ENCODE measurements around the gene PLEKHG3. TPM values are rescaled to one million over a fixed set of nuclear protein-coding genes. Genes with fewer than 3 reads are reported as not detected.

The PLEKHG3 gene
- total and polyA plus RNA-seq, 10 of the 15 experiments (the other 5 are each of a cell fraction or from before 2014, with no cell fraction given): 0.03 to 0.73 (median 0.07) TPM; not detected in 5

DNA sequence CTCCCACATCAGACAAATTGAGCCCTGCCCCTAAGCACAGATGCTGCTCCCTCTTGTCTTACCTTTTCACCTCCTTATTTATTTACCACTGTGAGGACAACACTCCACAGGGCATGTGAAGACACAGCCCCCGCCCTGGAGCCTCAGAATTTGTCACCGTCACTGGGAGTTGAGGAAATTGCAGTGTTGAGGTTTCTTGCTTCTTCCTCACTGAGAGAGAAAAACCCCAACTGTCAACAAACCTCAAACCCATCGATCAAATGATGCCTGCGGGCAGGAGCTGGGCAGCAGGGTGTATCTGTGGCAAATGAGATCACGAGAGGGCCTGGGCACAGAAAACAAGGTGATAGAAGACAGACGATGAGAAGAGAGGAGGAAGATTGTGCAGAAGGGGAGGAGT, 30.5 kb upstream of the PLEKHG3 start (continued):
- TF ChIP-seq MEF2B (IDR thresholded peaks at IDR 0.05; ENCODE audit: partially characterized antibody, poor library complexity, severe bottlenecking) (peak; percentile 26), HDAC2 (IDR thresholded peaks at IDR 0.05) (no peak), NR2F1 (conservative IDR thresholded peaks at IDR 0.05) (no peak), ZNF384 (IDR thresholded peaks at IDR 0.05; ENCODE audit: borderline replicate concordance, low read depth, low read length) (no peak), SRF (IDR thresholded peaks at IDR 0.05; ENCODE audit: low read depth in 2 of 2, low read length in 2 of 2) (no peak), CREM (IDR thresholded peaks at IDR 0.05; ENCODE audit: low read depth) (no peak), PAX8 (IDR thresholded peaks at IDR 0.05) (no peak), POLR2AphosphoS5 (IDR thresholded peaks at IDR 0.05; ENCODE audit: low read length) (no peak), IKZF1 (conservative IDR thresholded peaks at IDR 0.05) (peak; percentile 68), RFX5 (IDR thresholded peaks at IDR 0.05; ENCODE audit: low read depth, low read length) (0 out of 2 replicates have a peak, but pooled peaks have one; percentile 9), JUND (IDR thresholded peaks at IDR 0.05; ENCODE audit: low read depth, low read length) (no peak), ZBED1 (IDR thresholded peaks at IDR 0.05; ENCODE audit: borderline replicate concordance) (no peak)
- TF ChIP-seq, protein P1, sequence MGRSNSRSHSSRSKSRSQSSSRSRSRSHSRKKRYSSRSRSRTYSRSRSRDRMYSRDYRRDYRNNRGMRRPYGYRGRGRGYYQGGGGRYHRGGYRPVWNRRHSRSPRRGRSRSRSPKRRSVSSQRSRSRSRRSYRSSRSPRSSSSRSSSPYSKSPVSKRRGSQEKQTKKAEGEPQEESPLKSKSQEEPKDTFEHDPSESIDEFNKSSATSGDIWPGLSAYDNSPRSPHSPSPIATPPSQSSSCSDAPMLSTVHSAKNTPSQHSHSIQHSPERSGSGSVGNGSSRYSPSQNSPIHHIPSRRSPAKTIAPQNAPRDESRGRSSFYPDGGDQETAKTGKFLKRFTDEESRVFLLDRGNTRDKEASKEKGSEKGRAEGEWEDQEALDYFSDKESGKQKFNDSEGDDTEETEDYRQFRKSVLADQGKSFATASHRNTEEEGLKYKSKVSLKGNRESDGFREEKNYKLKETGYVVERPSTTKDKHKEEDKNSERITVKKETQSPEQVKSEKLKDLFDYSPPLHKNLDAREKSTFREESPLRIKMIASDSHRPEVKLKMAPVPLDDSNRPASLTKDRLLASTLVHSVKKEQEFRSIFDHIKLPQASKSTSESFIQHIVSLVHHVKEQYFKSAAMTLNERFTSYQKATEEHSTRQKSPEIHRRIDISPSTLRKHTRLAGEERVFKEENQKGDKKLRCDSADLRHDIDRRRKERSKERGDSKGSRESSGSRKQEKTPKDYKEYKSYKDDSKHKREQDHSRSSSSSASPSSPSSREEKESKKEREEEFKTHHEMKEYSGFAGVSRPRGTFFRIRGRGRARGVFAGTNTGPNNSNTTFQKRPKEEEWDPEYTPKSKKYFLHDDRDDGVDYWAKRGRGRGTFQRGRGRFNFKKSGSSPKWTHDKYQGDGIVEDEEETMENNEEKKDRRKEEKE (IDR thresholded peaks at IDR 0.05): no peak
- TF ChIP-seq, protein P2, sequence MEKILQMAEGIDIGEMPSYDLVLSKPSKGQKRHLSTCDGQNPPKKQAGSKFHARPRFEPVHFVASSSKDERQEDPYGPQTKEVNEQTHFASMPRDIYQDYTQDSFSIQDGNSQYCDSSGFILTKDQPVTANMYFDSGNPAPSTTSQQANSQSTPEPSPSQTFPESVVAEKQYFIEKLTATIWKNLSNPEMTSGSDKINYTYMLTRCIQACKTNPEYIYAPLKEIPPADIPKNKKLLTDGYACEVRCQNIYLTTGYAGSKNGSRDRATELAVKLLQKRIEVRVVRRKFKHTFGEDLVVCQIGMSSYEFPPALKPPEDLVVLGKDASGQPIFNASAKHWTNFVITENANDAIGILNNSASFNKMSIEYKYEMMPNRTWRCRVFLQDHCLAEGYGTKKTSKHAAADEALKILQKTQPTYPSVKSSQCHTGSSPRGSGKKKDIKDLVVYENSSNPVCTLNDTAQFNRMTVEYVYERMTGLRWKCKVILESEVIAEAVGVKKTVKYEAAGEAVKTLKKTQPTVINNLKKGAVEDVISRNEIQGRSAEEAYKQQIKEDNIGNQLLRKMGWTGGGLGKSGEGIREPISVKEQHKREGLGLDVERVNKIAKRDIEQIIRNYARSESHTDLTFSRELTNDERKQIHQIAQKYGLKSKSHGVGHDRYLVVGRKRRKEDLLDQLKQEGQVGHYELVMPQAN (conservative IDR thresholded peaks at IDR 0.05): no peak
- TF ChIP-seq, protein P3, sequence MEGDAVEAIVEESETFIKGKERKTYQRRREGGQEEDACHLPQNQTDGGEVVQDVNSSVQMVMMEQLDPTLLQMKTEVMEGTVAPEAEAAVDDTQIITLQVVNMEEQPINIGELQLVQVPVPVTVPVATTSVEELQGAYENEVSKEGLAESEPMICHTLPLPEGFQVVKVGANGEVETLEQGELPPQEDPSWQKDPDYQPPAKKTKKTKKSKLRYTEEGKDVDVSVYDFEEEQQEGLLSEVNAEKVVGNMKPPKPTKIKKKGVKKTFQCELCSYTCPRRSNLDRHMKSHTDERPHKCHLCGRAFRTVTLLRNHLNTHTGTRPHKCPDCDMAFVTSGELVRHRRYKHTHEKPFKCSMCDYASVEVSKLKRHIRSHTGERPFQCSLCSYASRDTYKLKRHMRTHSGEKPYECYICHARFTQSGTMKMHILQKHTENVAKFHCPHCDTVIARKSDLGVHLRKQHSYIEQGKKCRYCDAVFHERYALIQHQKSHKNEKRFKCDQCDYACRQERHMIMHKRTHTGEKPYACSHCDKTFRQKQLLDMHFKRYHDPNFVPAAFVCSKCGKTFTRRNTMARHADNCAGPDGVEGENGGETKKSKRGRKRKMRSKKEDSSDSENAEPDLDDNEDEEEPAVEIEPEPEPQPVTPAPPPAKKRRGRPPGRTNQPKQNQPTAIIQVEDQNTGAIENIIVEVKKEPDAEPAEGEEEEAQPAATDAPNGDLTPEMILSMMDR (IDR thresholded peaks at IDR 0.05 in 2 of 3, conservative IDR thresholded peaks at IDR 0.05 in 1 of 3; ENCODE audit: control insufficient read depth in 2 of 3, extremely low read depth in 1 of 3, insufficient read depth in 1 of 3, low read depth in 3 of 3, low read length in 3 of 3): no peak
- TF ChIP-seq, protein P4, sequence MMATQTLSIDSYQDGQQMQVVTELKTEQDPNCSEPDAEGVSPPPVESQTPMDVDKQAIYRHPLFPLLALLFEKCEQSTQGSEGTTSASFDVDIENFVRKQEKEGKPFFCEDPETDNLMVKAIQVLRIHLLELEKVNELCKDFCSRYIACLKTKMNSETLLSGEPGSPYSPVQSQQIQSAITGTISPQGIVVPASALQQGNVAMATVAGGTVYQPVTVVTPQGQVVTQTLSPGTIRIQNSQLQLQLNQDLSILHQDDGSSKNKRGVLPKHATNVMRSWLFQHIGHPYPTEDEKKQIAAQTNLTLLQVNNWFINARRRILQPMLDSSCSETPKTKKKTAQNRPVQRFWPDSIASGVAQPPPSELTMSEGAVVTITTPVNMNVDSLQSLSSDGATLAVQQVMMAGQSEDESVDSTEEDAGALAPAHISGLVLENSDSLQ (IDR thresholded peaks at IDR 0.05): peak; percentile 75
- TF ChIP-seq, protein P5, sequence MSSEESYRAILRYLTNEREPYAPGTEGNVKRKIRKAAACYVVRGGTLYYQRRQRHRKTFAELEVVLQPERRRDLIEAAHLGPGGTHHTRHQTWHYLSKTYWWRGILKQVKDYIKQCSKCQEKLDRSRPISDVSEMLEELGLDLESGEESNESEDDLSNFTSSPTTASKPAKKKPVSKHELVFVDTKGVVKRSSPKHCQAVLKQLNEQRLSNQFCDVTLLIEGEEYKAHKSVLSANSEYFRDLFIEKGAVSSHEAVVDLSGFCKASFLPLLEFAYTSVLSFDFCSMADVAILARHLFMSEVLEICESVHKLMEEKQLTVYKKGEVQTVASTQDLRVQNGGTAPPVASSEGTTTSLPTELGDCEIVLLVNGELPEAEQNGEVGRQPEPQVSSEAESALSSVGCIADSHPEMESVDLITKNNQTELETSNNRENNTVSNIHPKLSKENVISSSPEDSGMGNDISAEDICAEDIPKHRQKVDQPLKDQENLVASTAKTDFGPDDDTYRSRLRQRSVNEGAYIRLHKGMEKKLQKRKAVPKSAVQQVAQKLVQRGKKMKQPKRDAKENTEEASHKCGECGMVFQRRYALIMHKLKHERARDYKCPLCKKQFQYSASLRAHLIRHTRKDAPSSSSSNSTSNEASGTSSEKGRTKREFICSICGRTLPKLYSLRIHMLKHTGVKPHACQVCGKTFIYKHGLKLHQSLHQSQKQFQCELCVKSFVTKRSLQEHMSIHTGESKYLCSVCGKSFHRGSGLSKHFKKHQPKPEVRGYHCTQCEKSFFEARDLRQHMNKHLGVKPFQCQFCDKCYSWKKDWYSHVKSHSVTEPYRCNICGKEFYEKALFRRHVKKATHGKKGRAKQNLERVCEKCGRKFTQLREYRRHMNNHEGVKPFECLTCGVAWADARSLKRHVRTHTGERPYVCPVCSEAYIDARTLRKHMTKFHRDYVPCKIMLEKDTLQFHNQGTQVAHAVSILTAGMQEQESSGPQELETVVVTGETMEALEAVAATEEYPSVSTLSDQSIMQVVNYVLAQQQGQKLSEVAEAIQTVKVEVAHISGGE (CRISPR knock-in tag; IDR thresholded peaks at IDR 0.05): no peak
- TF ChIP-seq, protein P6, sequence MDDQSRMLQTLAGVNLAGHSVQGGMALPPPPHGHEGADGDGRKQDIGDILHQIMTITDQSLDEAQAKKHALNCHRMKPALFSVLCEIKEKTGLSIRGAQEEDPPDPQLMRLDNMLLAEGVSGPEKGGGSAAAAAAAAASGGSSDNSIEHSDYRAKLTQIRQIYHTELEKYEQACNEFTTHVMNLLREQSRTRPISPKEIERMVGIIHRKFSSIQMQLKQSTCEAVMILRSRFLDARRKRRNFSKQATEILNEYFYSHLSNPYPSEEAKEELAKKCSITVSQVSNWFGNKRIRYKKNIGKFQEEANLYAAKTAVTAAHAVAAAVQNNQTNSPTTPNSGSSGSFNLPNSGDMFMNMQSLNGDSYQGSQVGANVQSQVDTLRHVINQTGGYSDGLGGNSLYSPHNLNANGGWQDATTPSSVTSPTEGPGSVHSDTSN (IDR thresholded peaks at IDR 0.05; ENCODE audit: insufficient replicate concordance, low read depth, low read length): peak; percentile 86
